Prostate gland (tissue), 2 donors: ENCODE measurements around the gene IQCF5. TPM values are rescaled to one million over a fixed set of nuclear protein-coding genes. Genes with fewer than 3 reads are reported as not detected.

Source experiments
- DNase-seq: peaks from one replicate; pipeline ENCODE4 v3.0.0-alpha.2; 2019; ENCODE audit warnings: low spot score
- H3K27ac ChIP-seq, 2 donors: fragments of 200-600 bp; sonication (generic); 2 replicates each; pipeline ENCODE4 v1.5.1; 2017 to 2019
- H3K27me3 ChIP-seq: fragments of 200-600 bp; sonication (generic); replicated peaks from 2 replicates; pipeline ENCODE4 v1.5.1; 2019; ENCODE audit not compliant: insufficient read depth
- H3K36me3 ChIP-seq, 2 donors: fragments of 200-600 bp; sonication (generic); 1 replicate in 1 of 2; 2 replicates in 1 of 2; pipeline versions ENCODE4 v1.5.1 to v1.8.1; 2017 to 2019
- H3K4me1 ChIP-seq: fragments of 200-600 bp; sonication (generic); replicated peaks from 2 replicates; pipeline ENCODE4 v1.5.1; 2019
- H3K4me3 ChIP-seq, 2 donors: fragments of 200-600 bp; sonication (generic); 2 replicates each; pipeline ENCODE4 v1.5.1; 2017 to 2019
- H3K9me3 ChIP-seq: fragments of 200-600 bp; sonication (generic); 2 replicates; pipeline ENCODE4 v1.5.1; 2017
- POLR2A ChIP-seq: fragments of 450-650 bp; IDR thresholded peaks from one replicate; pipeline ENCODE4 v1.6.1; 2016; ENCODE audit warnings: antibody characterized with exemption, mild to moderate bottlenecking
- POLR2AphosphoS5 ChIP-seq: sonication (generic); formaldehyde crosslinking; IDR thresholded peaks from one replicate; pipeline ENCODE4 v1.6.1; 2017; ENCODE audit warnings: antibody characterized with exemption
- WGBS: methylation state at CpG from one replicate; pipeline ENCODE4 v1.1.5; 2018; 5-methylcytosine and 5-hydroxymethylcytosine counted together
- intact Hi-C: fragments of 100-400 bp; cut with DNase I; formaldehyde crosslinking; loops from one replicate; pipeline ENCODE4 v1.14.2; 2022
- total RNA-seq, 2 donors: library from RNA; depleted of rRNA; stranded (reverse); fragments of >200 nt; gene quantifications; one replicate each; pipeline ENCODE4 v1.1.0, GENCODE V29; 2016
- TF ChIP-seq, protein P1 (sequence below), 4 experiments: fragments of 200-600 bp in 2 of 4; fragments of 450-650 bp in 2 of 4; sonication (generic) in 2 of 4; IDR thresholded peaks; 1 replicate in 3 of 4; 2 replicates in 1 of 4; pipeline ENCODE4 v1.5.1; 2016 to 2019; ENCODE audit warnings: antibody characterized with exemption in 4 of 4, mild to moderate bottlenecking in 2 of 4, moderate library complexity in 2 of 4

Gene IQCF5
- total RNA-seq, 2 donors from 2014 or later, result 2.0 TPM; not detected in 1

GRCh38 chr3:51891242-51892039, 16.0 kb upstream of the IQCF5 start:
- Histone ChIP-seq H3K4me3 (no peak overlapping the region), H3K9me3 (no peaks in the 10 kb centered on the region), H3K36me3 (no peaks in the 10 kb centered on the region), H3K27ac (no peak overlapping the region), H3K4me1 (no peaks in the 10 kb centered on the region), H3K27me3 (no peaks in the 10 kb centered on the region)
- TF ChIP-seq, protein P1, sequence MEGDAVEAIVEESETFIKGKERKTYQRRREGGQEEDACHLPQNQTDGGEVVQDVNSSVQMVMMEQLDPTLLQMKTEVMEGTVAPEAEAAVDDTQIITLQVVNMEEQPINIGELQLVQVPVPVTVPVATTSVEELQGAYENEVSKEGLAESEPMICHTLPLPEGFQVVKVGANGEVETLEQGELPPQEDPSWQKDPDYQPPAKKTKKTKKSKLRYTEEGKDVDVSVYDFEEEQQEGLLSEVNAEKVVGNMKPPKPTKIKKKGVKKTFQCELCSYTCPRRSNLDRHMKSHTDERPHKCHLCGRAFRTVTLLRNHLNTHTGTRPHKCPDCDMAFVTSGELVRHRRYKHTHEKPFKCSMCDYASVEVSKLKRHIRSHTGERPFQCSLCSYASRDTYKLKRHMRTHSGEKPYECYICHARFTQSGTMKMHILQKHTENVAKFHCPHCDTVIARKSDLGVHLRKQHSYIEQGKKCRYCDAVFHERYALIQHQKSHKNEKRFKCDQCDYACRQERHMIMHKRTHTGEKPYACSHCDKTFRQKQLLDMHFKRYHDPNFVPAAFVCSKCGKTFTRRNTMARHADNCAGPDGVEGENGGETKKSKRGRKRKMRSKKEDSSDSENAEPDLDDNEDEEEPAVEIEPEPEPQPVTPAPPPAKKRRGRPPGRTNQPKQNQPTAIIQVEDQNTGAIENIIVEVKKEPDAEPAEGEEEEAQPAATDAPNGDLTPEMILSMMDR (IDR thresholded peaks at IDR 0.05), result no peak
- no peak for TF ChIP-seq POLR2AphosphoS5
- TF ChIP-seq POLR2A, result no peak
- intact Hi-C loops, result no loop called here
- no peak for DNase-seq
- WGBS, result 78% methylated on average over 7 of the region's 7 CpGs

GRCh38 chr3:51888463-51889105, 13.2 kb upstream of the IQCF5 start:
- no peaks in the 10 kb centered on the region for H3K9me3 ChIP-seq
- H3K36me3 ChIP-seq, result no peaks in the 10 kb centered on the region
- no peak overlapping the region for H3K27ac ChIP-seq
- H3K4me1 ChIP-seq, result no peaks in the 10 kb centered on the region
- H3K4me3 ChIP-seq, result no peak overlapping the region
- no peaks in the 10 kb centered on the region for H3K27me3 ChIP-seq
- DNase-seq, result no peak
- intact Hi-C loops, result no loop called here
- WGBS, result 90% methylated on average over 12 of the region's 12 CpGs
- TF ChIP-seq POLR2AphosphoS5 (no peak), POLR2A (no peak)
- TF ChIP-seq, protein P1 (IDR thresholded peaks at IDR 0.05), result no peak

GRCh38 chr3:51887620-51888019, 12.2 kb upstream of the IQCF5 start:
- TF ChIP-seq POLR2AphosphoS5 (no peak), POLR2A (no peak)
- TF ChIP-seq, protein P1 (IDR thresholded peaks at IDR 0.05), result no peak
- no peak for DNase-seq
- Histone ChIP-seq H3K4me1 (no peaks in the 10 kb centered on the region), H3K27me3 (no peaks in the 10 kb centered on the region), H3K27ac (no peak overlapping the region), H3K4me3 (no peak overlapping the region), H3K36me3 (no peaks in the 10 kb centered on the region), H3K9me3 (no peaks in the 10 kb centered on the region)
- intact Hi-C loops, result no loop called here
- 81% methylated on average over 2 of the region's 2 CpGs for WGBS

GRCh38 chr3:51886447-51886846, 11.0 kb upstream of the IQCF5 start:
- Histone ChIP-seq H3K4me1 (no peaks in the 10 kb centered on the region), H3K4me3 (no peak overlapping the region), H3K9me3 (no peaks in the 10 kb centered on the region), H3K36me3 (no peaks in the 10 kb centered on the region), H3K27ac (no peak overlapping the region), H3K27me3 (no peaks in the 10 kb centered on the region)
- TF ChIP-seq POLR2AphosphoS5, result no peak
- no peak for TF ChIP-seq POLR2A
- TF ChIP-seq, protein P1 (IDR thresholded peaks at IDR 0.05), result no peak
- DNase-seq, result no peak
- intact Hi-C loops, result no loop called here

- H3K4me1 ChIP-seq, result no peaks in the 10 kb centered on the region
- H3K36me3 ChIP-seq, result no peaks in the 10 kb centered on the region
- intact Hi-C loops, result no loop called here
- 42% methylated on average over 2 of the region's 2 CpGs for WGBS
- TF ChIP-seq POLR2AphosphoS5 (no peak), POLR2A (no peak)
- TF ChIP-seq, protein P1 (IDR thresholded peaks at IDR 0.05), result no peak
- no peaks in the 10 kb centered on the region for H3K9me3 ChIP-seq
- H3K27me3 ChIP-seq, result no peaks in the 10 kb centered on the region
- no peak for DNase-seq
- H3K4me3 ChIP-seq, result no peak overlapping the region
- H3K27ac ChIP-seq, result no peak overlapping the region
These were observed 4.5 kb upstream of the IQCF5 start for GRCh38 chr3:51879937-51880336.
